Activated CD4-positive, alpha-beta T cell treated with anti-CD3 and anti-CD28 coated beads, Interleukin-2, amount 10 ng/mL, durations not matched to agents 7 days and 5 days (primary cell): ENCODE data around the gene CFAP46. TPM values are rescaled to one million over a fixed set of nuclear protein-coding genes. Genes with fewer than 3 reads are reported as not detected.
"Not testable (repeated sequence)": the region's sequence is repeated elsewhere in the genome, so short reads cannot be mapped to it uniquely, and the experiment has no call there.

Experiments
- CTCF ChIA-PET: fragments of 350-600 bp; sonication (Branson Sonifier 250); formaldehyde crosslinking; loops from one replicate; lab custom pipeline; 2021; ENCODE audit warnings: antibody characterized with exemption; lab: Charles Lee
- POLR2A ChIA-PET: fragments of 350-600 bp; sonication (Branson Sonifier 250); formaldehyde crosslinking; loops from one replicate; lab custom pipeline; 2021; ENCODE audit warnings: antibody characterized with exemption; lab: Charles Lee
- DNase-seq: peaks from one replicate; pipeline ENCODE4 v3.0.0-alpha.2; 2020
- H3K27ac Mint-ChIP-seq: one replicate; pipeline ENCODE4 v1.8.0; 2021; ENCODE audit warnings: mild to moderate bottlenecking, moderate library complexity, mixed read lengths
- H3K27me3 Mint-ChIP-seq: one replicate; pipeline ENCODE4 v1.8.0; 2021; ENCODE audit warnings: mixed read lengths
- H3K36me3 Mint-ChIP-seq: one replicate; pipeline ENCODE4 v1.8.0; 2021; ENCODE audit warnings: low read depth, mixed read lengths
- H3K4me1 Mint-ChIP-seq: one replicate; pipeline ENCODE4 v1.8.0; 2021; ENCODE audit warnings: mixed read lengths
- H3K4me3 Mint-ChIP-seq: one replicate; pipeline ENCODE4 v1.8.0; 2021; ENCODE audit warnings: mild to moderate bottlenecking, moderate library complexity, mixed read lengths
- H3K9me3 Mint-ChIP-seq: one replicate; pipeline ENCODE4 v1.8.0; 2021; ENCODE audit warnings: mixed read lengths
- total RNA-seq, 2 experiments: library from RNA; stranded (reverse); gene quantifications; one replicate each; pipeline ENCODE4 v1.2.3, GENCODE V29; 2021

Gene CFAP46
- total RNA-seq, 2 experiments from 2014 or later: not detected

- peaks cover 4% of the 10 kb centered on the region for H3K27me3 Mint-ChIP-seq
- no peaks in the 10 kb centered on the region for H3K36me3 Mint-ChIP-seq
- ChIA-PET POLR2A (no interaction called here), CTCF (no interaction called here)
- DNase-seq: no peak
- no peaks in the 10 kb centered on the region for H3K4me1 Mint-ChIP-seq
- no peak overlapping the region for H3K27ac Mint-ChIP-seq
- peaks cover 7% of the 10 kb centered on the region for H3K9me3 Mint-ChIP-seq
- no peak overlapping the region for H3K4me3 Mint-ChIP-seq
Measured at GRCh38 chr10:132835848-132836233, 106.5 kb downstream of the CFAP46 start.

- CTCF ChIA-PET: no interaction called here
- Mint-ChIP-seq H3K36me3 (no peaks in the 10 kb centered on the region), H3K27me3 (peaks cover 6% of the 10 kb centered on the region), H3K27ac (no peak overlapping the region), H3K4me3 (no peak overlapping the region), H3K4me1 (no peaks in the 10 kb centered on the region), H3K9me3 (peaks cover 7% of the 10 kb centered on the region)
- POLR2A ChIA-PET: no interaction called here
- no peak for DNase-seq
Measured at GRCh38 chr10:132834891-132835847, 107.2 kb downstream of the CFAP46 start.

- Mint-ChIP-seq H3K4me1 (no peaks in the 10 kb centered on the region), H3K36me3 (no peaks in the 10 kb centered on the region), H3K27ac (no peak overlapping the region), H3K9me3 (peaks cover 7% of the 10 kb centered on the region), H3K4me3 (no peak overlapping the region), H3K27me3 (peaks cover 6% of the 10 kb centered on the region)
- ChIA-PET CTCF (no interaction called here), POLR2A (no interaction called here)
- DNase-seq: no peak
Measured at GRCh38 chr10:132834311-132834761, 108.0 kb downstream of the CFAP46 start.

GRCh38 chr10:132833421-132834111, 108.8 kb downstream of the CFAP46 start:
- ChIA-PET CTCF (no interaction called here), POLR2A (no interaction called here)
- Mint-ChIP-seq H3K4me1 (no peaks in the 10 kb centered on the region), H3K27me3 (peaks cover 6% of the 10 kb centered on the region), H3K4me3 (no peak overlapping the region), H3K9me3 (peaks cover 7% of the 10 kb centered on the region), H3K36me3 (no peaks in the 10 kb centered on the region), H3K27ac (no peak overlapping the region)
- DNase-seq: no peak

GRCh38 chr10:132832186-132832969, 110.0 kb downstream of the CFAP46 start:
- Mint-ChIP-seq H3K4me3 (no peak overlapping the region), H3K4me1 (no peaks in the 10 kb centered on the region), H3K27me3 (peaks cover 6% of the 10 kb centered on the region), H3K27ac (no peak overlapping the region), H3K9me3 (peaks cover 6% of the 10 kb centered on the region), H3K36me3 (no peaks in the 10 kb centered on the region)
- no peak for DNase-seq
- POLR2A ChIA-PET: no interaction called here
- CTCF ChIA-PET: interaction anchor here (0.7 kb wide), 1 partner anchor 776 kb away, joined by 5 read pairs; no protein-coding TSS in a partner anchor

- H3K4me3 Mint-ChIP-seq: no peak overlapping the region
- peaks cover 5% of the 10 kb centered on the region for H3K9me3 Mint-ChIP-seq
- no peaks in the 10 kb centered on the region for H3K4me1 Mint-ChIP-seq
- H3K27ac Mint-ChIP-seq: no peak overlapping the region
- no peaks in the 10 kb centered on the region for H3K36me3 Mint-ChIP-seq
- no peak for DNase-seq
- peaks cover 6% of the 10 kb centered on the region for H3K27me3 Mint-ChIP-seq
- ChIA-PET CTCF (no interaction called here), POLR2A (no interaction called here)
Measured at GRCh38 chr10:132829403-132829802, 113.0 kb downstream of the CFAP46 start.

GRCh38 chr10:132828681-132829080, 113.7 kb downstream of the CFAP46 start:
- peaks cover 6% of the 10 kb centered on the region for H3K27me3 Mint-ChIP-seq
- no peak overlapping the region for H3K4me3 Mint-ChIP-seq
- peaks cover 5% of the 10 kb centered on the region for H3K9me3 Mint-ChIP-seq
- no peak for DNase-seq
- ChIA-PET CTCF (no interaction called here), POLR2A (no interaction called here)
- H3K36me3 Mint-ChIP-seq: no peaks in the 10 kb centered on the region
- no peak overlapping the region for H3K27ac Mint-ChIP-seq
- H3K4me1 Mint-ChIP-seq: no peaks in the 10 kb centered on the region

- Mint-ChIP-seq H3K36me3 (no peaks in the 10 kb centered on the region), H3K9me3 (peaks cover 5% of the 10 kb centered on the region), H3K4me1 (no peaks in the 10 kb centered on the region), H3K4me3 (no peak overlapping the region), H3K27ac (no peak overlapping the region), H3K27me3 (peaks cover 6% of the 10 kb centered on the region)
- ChIA-PET POLR2A (no interaction called here), CTCF (no interaction called here)
- no peak for DNase-seq
Measured at GRCh38 chr10:132827861-132828539, 114.4 kb downstream of the CFAP46 start.

GRCh38 chr10:132827423-132827789, 115.0 kb downstream of the CFAP46 start:
- H3K9me3 Mint-ChIP-seq: peaks cover 5% of the 10 kb centered on the region
- no peak overlapping the region for H3K4me3 Mint-ChIP-seq
- POLR2A ChIA-PET: no interaction called here
- CTCF ChIA-PET: no interaction called here
- H3K4me1 Mint-ChIP-seq: no peaks in the 10 kb centered on the region
- no peak for DNase-seq
- H3K27me3 Mint-ChIP-seq: peaks cover 6% of the 10 kb centered on the region
- H3K27ac Mint-ChIP-seq: no peak overlapping the region
- no peaks in the 10 kb centered on the region for H3K36me3 Mint-ChIP-seq

GRCh38 chr10:132826524-132827422, 115.6 kb downstream of the CFAP46 start:
- ChIA-PET CTCF (no interaction called here), POLR2A (no interaction called here)
- H3K9me3 Mint-ChIP-seq: peaks cover 5% of the 10 kb centered on the region
- H3K4me1 Mint-ChIP-seq: no peaks in the 10 kb centered on the region
- no peaks in the 10 kb centered on the region for H3K36me3 Mint-ChIP-seq
- H3K27ac Mint-ChIP-seq: no peak overlapping the region
- DNase-seq: no peak
- H3K27me3 Mint-ChIP-seq: peaks cover 5% of the 10 kb centered on the region
- no peak overlapping the region for H3K4me3 Mint-ChIP-seq

- H3K4me3 Mint-ChIP-seq, H3K9me3 Mint-ChIP-seq, DNase-seq, H3K4me1 Mint-ChIP-seq, H3K36me3 Mint-ChIP-seq, H3K27ac Mint-ChIP-seq, H3K27me3 Mint-ChIP-seq, POLR2A ChIA-PET, CTCF ChIA-PET: not testable (repeated sequence)
Measured at GRCh38 chr10:132825783-132826523, 116.4 kb downstream of the CFAP46 start.
